Measurements from ENCODE around the gene MRPS26.
"Not testable (repeated sequence)": the region's sequence is repeated elsewhere in the genome, so short reads cannot be mapped to it uniquely, and the experiment has no call there.

The MRPS26 gene

GRCh38 chr20:3043322-3043721 lies 2.5 kb upstream of the MRPS26 start, which contains the start of gene GNRH2:
TSS of gene GNRH2 (plus strand) at chr20:3043622. CDS start at chr20:3044415, 793 bp downstream.
- DNase-seq = no peak

GRCh38 chr20:3044336-3044965 lies 1.4 kb upstream of the MRPS26 start:
- DNase-seq = no peak

- no peak for DNase-seq
Measured at GRCh38 chr20:3045042-3045815, 623 bp upstream of the MRPS26 start.

- peak; percentile 48 for DNase-seq
Measured at GRCh38 chr20:3046677-3047462, 1.0 kb downstream of the MRPS26 start.

- no peak for DNase-seq
Measured at GRCh38 chr20:3047486-3048419, 1.9 kb downstream of the MRPS26 start.

- DNase-seq = no peak
Measured at GRCh38 chr20:3051385-3052019, 5.7 kb downstream of the MRPS26 start.

GRCh38 chr20:3059489-3059888 lies 13.6 kb downstream of the MRPS26 start:
- no peak for DNase-seq

- DNase-seq = not testable (repeated sequence)
Measured at GRCh38 chr20:3064119-3064518, 18.3 kb downstream of the MRPS26 start.

- no peak for DNase-seq
Measured at GRCh38 chr20:3067139-3068014, 21.5 kb downstream of the MRPS26 start.

GRCh38 chr20:3068075-3068474 lies 22.2 kb downstream of the MRPS26 start:
- DNase-seq = no peak

GRCh38 chr20:3068986-3069900 lies 23.4 kb downstream of the MRPS26 start:
- no peak for DNase-seq

- no peak for DNase-seq
Measured at GRCh38 chr20:3070725-3071124, 24.9 kb downstream of the MRPS26 start.

- no peak for DNase-seq
Measured at GRCh38 chr20:3071266-3071609, 25.4 kb downstream of the MRPS26 start.

GRCh38 chr20:3071610-3072529 lies 26.0 kb downstream of the MRPS26 start, which contains the start of gene OXT:
TSS of gene OXT (plus strand) at chr20:3071620. CDS start at chr20:3071656, 36 bp downstream.
- no peak for DNase-seq

- DNase-seq = no peak
Measured at GRCh38 chr20:3072530-3073250, 26.8 kb downstream of the MRPS26 start.

GRCh38 chr20:3073251-3073643 lies 27.4 kb downstream of the MRPS26 start:
- not testable (repeated sequence) for DNase-seq

- no peak for DNase-seq
Measured at GRCh38 chr20:3074812-3075211, 29.0 kb downstream of the MRPS26 start.

- DNase-seq = not testable (repeated sequence)
Measured at GRCh38 chr20:3075315-3075714, 29.5 kb downstream of the MRPS26 start.

Data from NCI-H2081 treated with DMSO at 0.1 percent for 48 hours (cell line).